B cell (primary cell): ENCODE data around the gene PHRF1.

Experiments
- EZH2 ChIP-seq: IDR thresholded peaks from 2 replicates; pipeline ENCODE4 v1.6.1; 2012; ENCODE audit warnings: borderline replicate concordance, low read depth, mild to moderate bottlenecking, moderate library complexity, low read length; ENCODE audit not compliant: insufficient read depth, poor library complexity, severe bottlenecking
- TF ChIP-seq, protein P1 (sequence below): fragments of 200-600 bp; IDR thresholded peaks from one replicate; pipeline ENCODE4 v1.8.0; 2022; ENCODE audit warnings: antibody characterized with exemption, mild to moderate bottlenecking

DNA sequence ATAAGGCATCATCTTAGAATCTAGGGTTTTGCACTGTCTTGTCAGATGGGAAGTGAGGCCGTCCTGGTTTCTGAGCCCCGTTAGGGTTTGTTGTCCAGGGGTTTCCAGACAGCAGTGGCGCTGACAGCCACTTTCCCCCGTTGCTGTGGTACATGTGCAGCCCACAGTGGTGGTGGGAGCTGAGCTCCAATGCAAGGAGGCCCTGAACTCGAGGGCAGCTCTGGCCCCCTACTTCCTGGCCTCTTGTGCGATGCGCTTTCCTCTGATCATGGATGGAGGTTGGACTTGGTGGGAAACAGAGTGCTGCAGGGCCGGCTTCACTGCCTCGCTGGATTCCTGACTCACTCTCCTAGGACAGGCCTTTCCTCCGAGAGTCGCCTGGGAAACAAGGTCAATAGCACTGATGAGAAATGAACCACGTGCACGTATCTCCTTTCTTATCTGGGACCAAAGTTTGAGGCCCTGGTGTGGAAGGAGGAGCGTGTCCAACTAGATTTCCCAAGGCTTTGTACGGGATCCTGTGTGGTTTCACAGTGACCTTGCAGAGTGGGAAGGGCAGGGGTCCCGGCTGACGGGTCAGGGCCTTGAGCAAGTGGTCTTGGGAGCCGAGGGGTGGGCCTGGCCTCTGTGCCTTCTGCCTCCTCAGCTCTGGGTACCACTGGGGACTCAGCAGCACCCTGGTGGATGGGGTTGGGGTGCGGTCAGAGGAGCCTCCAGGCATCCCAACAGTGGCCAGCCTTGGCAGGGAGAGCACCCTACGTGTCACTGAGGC is 3.7 kb downstream of the PHRF1 start:
- TF ChIP-seq, protein P1, sequence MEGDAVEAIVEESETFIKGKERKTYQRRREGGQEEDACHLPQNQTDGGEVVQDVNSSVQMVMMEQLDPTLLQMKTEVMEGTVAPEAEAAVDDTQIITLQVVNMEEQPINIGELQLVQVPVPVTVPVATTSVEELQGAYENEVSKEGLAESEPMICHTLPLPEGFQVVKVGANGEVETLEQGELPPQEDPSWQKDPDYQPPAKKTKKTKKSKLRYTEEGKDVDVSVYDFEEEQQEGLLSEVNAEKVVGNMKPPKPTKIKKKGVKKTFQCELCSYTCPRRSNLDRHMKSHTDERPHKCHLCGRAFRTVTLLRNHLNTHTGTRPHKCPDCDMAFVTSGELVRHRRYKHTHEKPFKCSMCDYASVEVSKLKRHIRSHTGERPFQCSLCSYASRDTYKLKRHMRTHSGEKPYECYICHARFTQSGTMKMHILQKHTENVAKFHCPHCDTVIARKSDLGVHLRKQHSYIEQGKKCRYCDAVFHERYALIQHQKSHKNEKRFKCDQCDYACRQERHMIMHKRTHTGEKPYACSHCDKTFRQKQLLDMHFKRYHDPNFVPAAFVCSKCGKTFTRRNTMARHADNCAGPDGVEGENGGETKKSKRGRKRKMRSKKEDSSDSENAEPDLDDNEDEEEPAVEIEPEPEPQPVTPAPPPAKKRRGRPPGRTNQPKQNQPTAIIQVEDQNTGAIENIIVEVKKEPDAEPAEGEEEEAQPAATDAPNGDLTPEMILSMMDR: no peak
- no peak for TF ChIP-seq EZH2
